ENCODE data around the gene SAFB2. TPM values are rescaled to one million over a fixed set of nuclear protein-coding genes. Genes with fewer than 3 reads are reported as not detected.

SAFB2 gene
- total and polyA plus RNA-seq, 9 of the 15 experiments (the other 6 are each of a cell fraction or from before 2014, with no cell fraction given), result 4.5 to 103 (median 47.3) TPM

DNA sequence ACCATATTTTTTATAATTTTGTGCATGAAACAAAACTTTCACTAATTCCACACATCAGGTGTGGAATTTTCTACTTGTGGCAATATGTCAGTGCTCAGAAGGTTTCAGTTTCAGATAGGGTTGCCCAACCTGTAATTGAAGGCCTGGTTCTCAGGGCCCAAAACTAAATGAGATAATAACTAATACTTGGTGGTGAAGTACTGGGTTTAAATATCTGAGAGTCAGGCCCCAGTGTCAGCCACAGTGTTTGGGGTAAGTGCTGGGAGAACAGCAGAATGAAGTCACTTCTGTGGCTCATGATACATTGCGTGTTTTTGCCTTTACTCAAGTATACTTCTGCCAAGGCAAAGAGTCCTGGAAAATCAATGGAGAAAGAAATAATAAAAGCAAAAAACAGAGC, 5.9 kb upstream of the SAFB2 start:
- Histone ChIP-seq H2AFZ (ENCODE audit: low read depth, low read length) (no peak overlapping the region), H4K20me1 (replicated peaks; ENCODE audit: control insufficient read depth, insufficient read depth, low read length) (peaks cover 76% of the 10 kb centered on the region; the same call in 1 of the 2 replicates), H3K4me1 (replicated peaks in 1 of 2; ENCODE audit: control insufficient read depth in 2 of 2, insufficient read depth in 2 of 2, low read length in 2 of 2) (peaks cover 22 to 43% of the 10 kb centered on the region in 2 experiments), H3K36me3 (ENCODE audit: control insufficient read depth, insufficient read depth, low read length) (peaks cover 87% of the 10 kb centered on the region), H3K27me3 (ENCODE audit: control insufficient read depth in 2 of 2, insufficient read depth in 2 of 2, low read length in 2 of 2) (no peaks in the 10 kb centered on the region), H3K9me1 (ENCODE audit: control insufficient read depth, insufficient read depth, low read length) (peaks cover 15% of the 10 kb centered on the region), H3K4me2 (ENCODE audit: insufficient read depth, low read length) (no peak overlapping the region), H3K79me2 (ENCODE audit: control insufficient read depth, insufficient read depth, low read length) (peaks cover 99% of the 10 kb centered on the region), H3K4me3 (no peak overlapping the region), H3K9me3 (replicated peaks; ENCODE audit: control insufficient read depth, insufficient read depth, low read depth, low read length) (no peaks in the 10 kb centered on the region), H3K9ac (ENCODE audit: insufficient read depth in 1 of 2, low read depth in 2 of 2, low read length in 2 of 2) (no peak overlapping the region), H3K27ac (ENCODE audit: extremely low read depth, low read depth, low read length) (peak overlapping the region; percentile 34; the same call in 2 of the 3 replicates)
- ChIA-PET POLR2A (interaction anchor here (0.6 to 3.0 kb wide), 2 partner anchors 7 to 22 kb away, joined by 3 to 11 read pairs; no protein-coding TSS in a partner anchor), CTCF (ENCODE audit: low intra/inter-chr PET ratio) (no interaction called here)
- TF ChIP-seq DMBX1 (CRISPR knock-in tag; IDR thresholded peaks at IDR 0.05; ENCODE audit: borderline replicate concordance), result no peak
- intact Hi-C loops (cut with micrococcal nuclease) (loop anchor here (10.0 kb wide), 1 partner anchor 56 kb away; the partner anchor contains the start of genes HSD11B1L and MICOS13), in situ Hi-C loops (cut with MboI) (no loop called here)
- WGBS (ENCODE audit: insufficient coverage, low coverage, missing lambda C conversion rate), result 82% methylated on average over 1 of the region's 1 CpG
- FAIRE-seq, result no peak
- no peak for DNase-seq (ENCODE audit: extremely low read depth in 1 of 4, low spot score in 3 of 4)
- ATAC-seq, result no peak
- no TSS peak for BruUV-seq (replicated peaks)

- Histone ChIP-seq H3K9me3 (replicated peaks; ENCODE audit: control insufficient read depth, insufficient read depth, low read depth, low read length) (no peaks in the 10 kb centered on the region), H3K27me3 (ENCODE audit: control insufficient read depth in 2 of 2, insufficient read depth in 2 of 2, low read length in 2 of 2) (no peaks in the 10 kb centered on the region), H3K79me2 (ENCODE audit: control insufficient read depth, insufficient read depth, low read length) (peaks cover 99% of the 10 kb centered on the region), H3K27ac (ENCODE audit: extremely low read depth, low read depth, low read length) (peak overlapping the region; percentile 59; the same call in 2 of the 3 replicates), H3K4me3 (no peak overlapping the region), H3K4me1 (replicated peaks in 1 of 2; ENCODE audit: control insufficient read depth in 2 of 2, insufficient read depth in 2 of 2, low read length in 2 of 2) (peaks cover 23 to 41% of the 10 kb centered on the region in 2 experiments), H3K36me3 (ENCODE audit: control insufficient read depth, insufficient read depth, low read length) (peaks cover 78% of the 10 kb centered on the region), H3K4me2 (ENCODE audit: insufficient read depth, low read length) (peak overlapping the region; percentile 56), H3K9ac (ENCODE audit: insufficient read depth in 1 of 2, low read depth in 2 of 2, low read length in 2 of 2) (peak overlapping the region in 1 of 2 experiments; percentile 56; a peak in 1 of 4 replicates), H2AFZ (ENCODE audit: low read depth, low read length) (no peak overlapping the region), H4K20me1 (replicated peaks; ENCODE audit: control insufficient read depth, insufficient read depth, low read length) (peaks cover 66% of the 10 kb centered on the region; the same call in 1 of the 2 replicates), H3K9me1 (ENCODE audit: control insufficient read depth, insufficient read depth, low read length) (peaks cover 15% of the 10 kb centered on the region)
- POLR2A ChIA-PET, result interaction anchor here (0.8 to 3.0 kb wide), 4 partner anchors 8 to 33 kb away, joined by 3 to 11 read pairs (median 4); no protein-coding TSS in a partner anchor
- CTCF ChIA-PET (ENCODE audit: low intra/inter-chr PET ratio), result interaction anchor here (0.6 kb wide), 1 partner anchor 167 kb away, joined by 6 read pairs; no protein-coding TSS in a partner anchor
- BruUV-seq (replicated peaks), result no TSS peak
- intact Hi-C loops (cut with micrococcal nuclease), result loop anchor here (10.0 kb wide), 1 partner anchor 57 kb away; the partner anchor contains the start of genes HSD11B1L and MICOS13
- WGBS (ENCODE audit: insufficient coverage, low coverage, missing lambda C conversion rate), result 17% methylated on average over 6 of the region's 6 CpGs
- DNase-seq (ENCODE audit: extremely low read depth in 1 of 4, low spot score in 3 of 4) (peak; percentile 45 to 90 (median 64)), FAIRE-seq (peak; percentile 84), ATAC-seq (peak; percentile 49)
- in situ Hi-C loops (cut with MboI), result no loop called here
- TF ChIP-seq, protein P1, sequence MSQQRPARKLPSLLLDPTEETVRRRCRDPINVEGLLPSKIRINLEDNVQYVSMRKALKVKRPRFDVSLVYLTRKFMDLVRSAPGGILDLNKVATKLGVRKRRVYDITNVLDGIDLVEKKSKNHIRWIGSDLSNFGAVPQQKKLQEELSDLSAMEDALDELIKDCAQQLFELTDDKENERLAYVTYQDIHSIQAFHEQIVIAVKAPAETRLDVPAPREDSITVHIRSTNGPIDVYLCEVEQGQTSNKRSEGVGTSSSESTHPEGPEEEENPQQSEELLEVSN (IDR thresholded peaks at IDR 0.05; ENCODE audit: borderline replicate concordance in 1 of 2, extremely low read depth in 1 of 2, insufficient read depth in 1 of 2, insufficient read length in 1 of 2, low read depth in 1 of 2, low read length in 1 of 2, poor library complexity in 1 of 2, severe bottlenecking in 1 of 2), result no peak
- no peak for TF ChIP-seq ZNF57 (CRISPR knock-in tag; IDR thresholded peaks at IDR 0.05)
- peak in 1 of 2 experiments; percentile 69; a peak in 2 of 4 replicates for TF ChIP-seq MAZ (CRISPR knock-in tag; conservative IDR thresholded peaks at IDR 0.05 in 1 of 2, IDR thresholded peaks at IDR 0.05 in 1 of 2)
These were observed 4.9 kb upstream of the SAFB2 start for GRCh38 chr19:5627395-5627904.

Measured in K562 (cell line).